DND-41 (cell line): ENCODE data around the gene ELMOD3.

Experiments
- ATAC-seq: fragments of 200-7000 bp; cut with Tn5 transposase; 3 replicates; pipeline ENCODE4 v1.9.1; 2021; ENCODE audit warnings: low read depth; ENCODE audit not compliant: insufficient read depth
- DNase-seq: peaks from one replicate; pipeline ENCODE4 v3.0.0-alpha.2; 2020
- H2AFZ ChIP-seq: 2 replicates; pipeline ENCODE4 v1.6.0; 2012; ENCODE audit warnings: low read depth, low read length
- H3K27ac ChIP-seq: 2 replicates; pipeline ENCODE4 v1.5.1; 2012; ENCODE audit warnings: low read length, inconsistent platforms
- H3K27me3 ChIP-seq: fragments of 200-600 bp; sonication (generic); 2 replicates; pipeline ENCODE4 v1.6.0; 2012; ENCODE audit warnings: low read length, mild to moderate bottlenecking, inconsistent platforms; ENCODE audit not compliant: insufficient read depth, poor library complexity
- H3K36me3 ChIP-seq: 2 replicates; pipeline ENCODE4 v1.5.1; 2012; ENCODE audit warnings: low read length, inconsistent platforms; ENCODE audit not compliant: insufficient read depth
- H3K4me1 ChIP-seq: 2 replicates; pipeline ENCODE4 v1.5.1; 2012; ENCODE audit warnings: mild to moderate bottlenecking, low read length; ENCODE audit not compliant: insufficient read depth
- H3K4me2 ChIP-seq: 2 replicates; pipeline ENCODE4 v1.6.0; 2012; ENCODE audit warnings: mild to moderate bottlenecking, moderate library complexity, low read length, inconsistent platforms; ENCODE audit not compliant: insufficient read depth
- H3K4me3 ChIP-seq, 2 experiments: fragments of 200-600 bp in 1 of 2; shearing (Covaris generic) in 1 of 2; 2 replicates each; pipeline ENCODE4 v1.5.1; 2012 to 2016; ENCODE audit warnings: inconsistent platforms in 2 of 2, low read length in 2 of 2, mild to moderate bottlenecking in 2 of 2, low read depth in 1 of 2, moderate library complexity in 1 of 2
- H3K79me2 ChIP-seq: 2 replicates; pipeline ENCODE4 v1.6.0; 2012; ENCODE audit warnings: low read length, inconsistent platforms; ENCODE audit not compliant: insufficient read depth
- H3K9ac ChIP-seq: 2 replicates; pipeline ENCODE4 v1.6.0; 2012; ENCODE audit warnings: low read depth, mild to moderate bottlenecking, inconsistent platforms, low read length, moderate library complexity
- H3K9me3 ChIP-seq: 2 replicates; pipeline ENCODE4 v1.5.1; 2012; ENCODE audit warnings: low read length, moderate library complexity, mild to moderate bottlenecking, inconsistent platforms; ENCODE audit not compliant: insufficient read depth, severe bottlenecking
- H4K20me1 ChIP-seq: 2 replicates; pipeline ENCODE4 v1.6.0; 2012; ENCODE audit warnings: low read length; ENCODE audit not compliant: insufficient read depth
- EZH2 ChIP-seq: IDR thresholded peaks from 3 replicates; pipeline ENCODE4 v1.6.1; 2012; ENCODE audit warnings: borderline replicate concordance, low read depth, mild to moderate bottlenecking, moderate library complexity, low read length, inconsistent platforms; ENCODE audit not compliant: severe bottlenecking
- TF ChIP-seq, protein P1 (sequence below): IDR thresholded peaks from 2 replicates; pipeline ENCODE4 v1.5.1; 2012; ENCODE audit warnings: borderline replicate concordance, low read length, moderate library complexity, mild to moderate bottlenecking; ENCODE audit not compliant: poor library complexity, severe bottlenecking; ENCODE audit errors: extremely low read depth

The ELMOD3 gene

DNA sequence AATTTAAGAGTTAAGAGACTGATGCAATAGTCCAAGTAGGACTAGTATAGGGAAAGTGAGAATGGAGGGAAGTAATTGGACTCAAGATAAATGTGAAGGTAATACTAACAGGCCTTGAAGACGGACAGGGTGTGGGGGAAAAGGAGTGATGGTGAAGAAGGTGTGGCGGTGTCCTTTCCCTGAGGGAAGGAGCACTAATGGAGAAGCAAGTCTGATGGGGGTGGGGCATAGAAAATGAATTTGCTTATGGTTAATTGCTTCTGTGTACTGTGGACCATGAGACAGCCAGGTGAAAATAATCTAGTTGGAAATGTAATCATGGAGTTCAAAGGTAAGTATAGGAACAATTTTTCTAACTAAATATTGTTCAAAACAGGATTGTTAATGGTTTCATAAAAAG lies 19.6 kb upstream of the ELMOD3 start:
- Histone ChIP-seq H3K9me3 (no peaks in the 10 kb centered on the region), H3K9ac (no peak overlapping the region), H2AFZ (no peak overlapping the region), H3K79me2 (no peaks in the 10 kb centered on the region), H3K36me3 (no peaks in the 10 kb centered on the region), H3K4me1 (no peaks in the 10 kb centered on the region), H3K4me3 (no peak overlapping the region), H4K20me1 (no peaks in the 10 kb centered on the region), H3K4me2 (no peak overlapping the region), H3K27me3 (no peaks in the 10 kb centered on the region), H3K27ac (no peak overlapping the region)
- no peak for DNase-seq
- no peak for TF ChIP-seq EZH2
- TF ChIP-seq, protein P1, sequence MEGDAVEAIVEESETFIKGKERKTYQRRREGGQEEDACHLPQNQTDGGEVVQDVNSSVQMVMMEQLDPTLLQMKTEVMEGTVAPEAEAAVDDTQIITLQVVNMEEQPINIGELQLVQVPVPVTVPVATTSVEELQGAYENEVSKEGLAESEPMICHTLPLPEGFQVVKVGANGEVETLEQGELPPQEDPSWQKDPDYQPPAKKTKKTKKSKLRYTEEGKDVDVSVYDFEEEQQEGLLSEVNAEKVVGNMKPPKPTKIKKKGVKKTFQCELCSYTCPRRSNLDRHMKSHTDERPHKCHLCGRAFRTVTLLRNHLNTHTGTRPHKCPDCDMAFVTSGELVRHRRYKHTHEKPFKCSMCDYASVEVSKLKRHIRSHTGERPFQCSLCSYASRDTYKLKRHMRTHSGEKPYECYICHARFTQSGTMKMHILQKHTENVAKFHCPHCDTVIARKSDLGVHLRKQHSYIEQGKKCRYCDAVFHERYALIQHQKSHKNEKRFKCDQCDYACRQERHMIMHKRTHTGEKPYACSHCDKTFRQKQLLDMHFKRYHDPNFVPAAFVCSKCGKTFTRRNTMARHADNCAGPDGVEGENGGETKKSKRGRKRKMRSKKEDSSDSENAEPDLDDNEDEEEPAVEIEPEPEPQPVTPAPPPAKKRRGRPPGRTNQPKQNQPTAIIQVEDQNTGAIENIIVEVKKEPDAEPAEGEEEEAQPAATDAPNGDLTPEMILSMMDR, result no peak
- no peak for ATAC-seq

DNA sequence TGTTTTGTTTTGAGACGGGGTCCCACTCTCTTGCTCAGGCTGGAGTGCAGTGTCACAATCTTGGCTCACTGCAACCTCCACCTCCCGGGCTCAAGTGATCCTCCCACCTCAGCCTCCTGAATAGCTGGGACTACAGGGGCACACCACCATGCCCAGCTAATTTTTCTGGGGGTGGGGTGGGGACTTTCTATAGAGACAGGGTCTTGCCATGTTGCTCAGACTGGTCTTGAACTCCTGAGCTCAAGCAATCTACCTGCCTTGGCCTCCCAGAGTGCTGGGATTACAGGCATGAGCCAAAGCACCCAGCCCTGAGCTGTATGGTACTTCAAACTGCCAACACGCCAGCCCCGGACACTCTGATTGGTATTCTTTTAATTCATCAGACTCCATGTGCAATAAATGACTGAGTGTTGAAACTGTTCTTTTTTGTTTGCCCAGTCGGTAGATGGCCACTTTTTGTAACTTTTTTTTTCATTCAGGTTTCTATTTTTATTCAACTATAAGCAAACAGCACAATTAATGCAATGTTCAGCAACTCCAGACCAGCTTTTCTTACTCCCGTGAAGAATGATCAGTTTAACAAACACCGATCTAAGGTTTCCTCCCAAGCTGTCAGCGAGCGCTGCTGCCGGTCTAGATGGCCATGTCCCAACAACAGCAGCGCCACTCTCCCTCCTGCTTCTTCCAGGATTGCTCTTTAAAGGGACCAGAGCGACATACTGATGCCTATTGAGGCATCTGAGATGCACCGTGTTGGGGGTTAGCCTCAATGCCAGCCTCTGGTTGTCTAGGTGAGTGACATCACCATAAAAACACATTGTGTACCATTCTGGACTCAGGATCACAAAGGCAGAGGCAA lies 14.3 kb upstream of the ELMOD3 start:
- DNase-seq (no peak), ATAC-seq (no peak)
- Histone ChIP-seq H3K9me3 (no peaks in the 10 kb centered on the region), H4K20me1 (no peaks in the 10 kb centered on the region), H3K36me3 (peaks cover 17% of the 10 kb centered on the region), H3K4me2 (no peak overlapping the region), H3K4me3 (no peak overlapping the region), H3K4me1 (no peaks in the 10 kb centered on the region), H3K27ac (no peak overlapping the region), H3K27me3 (no peaks in the 10 kb centered on the region), H2AFZ (no peak overlapping the region), H3K79me2 (no peaks in the 10 kb centered on the region), H3K9ac (no peak overlapping the region)
- no peak for TF ChIP-seq EZH2
- TF ChIP-seq, protein P1, result no peak

DNA sequence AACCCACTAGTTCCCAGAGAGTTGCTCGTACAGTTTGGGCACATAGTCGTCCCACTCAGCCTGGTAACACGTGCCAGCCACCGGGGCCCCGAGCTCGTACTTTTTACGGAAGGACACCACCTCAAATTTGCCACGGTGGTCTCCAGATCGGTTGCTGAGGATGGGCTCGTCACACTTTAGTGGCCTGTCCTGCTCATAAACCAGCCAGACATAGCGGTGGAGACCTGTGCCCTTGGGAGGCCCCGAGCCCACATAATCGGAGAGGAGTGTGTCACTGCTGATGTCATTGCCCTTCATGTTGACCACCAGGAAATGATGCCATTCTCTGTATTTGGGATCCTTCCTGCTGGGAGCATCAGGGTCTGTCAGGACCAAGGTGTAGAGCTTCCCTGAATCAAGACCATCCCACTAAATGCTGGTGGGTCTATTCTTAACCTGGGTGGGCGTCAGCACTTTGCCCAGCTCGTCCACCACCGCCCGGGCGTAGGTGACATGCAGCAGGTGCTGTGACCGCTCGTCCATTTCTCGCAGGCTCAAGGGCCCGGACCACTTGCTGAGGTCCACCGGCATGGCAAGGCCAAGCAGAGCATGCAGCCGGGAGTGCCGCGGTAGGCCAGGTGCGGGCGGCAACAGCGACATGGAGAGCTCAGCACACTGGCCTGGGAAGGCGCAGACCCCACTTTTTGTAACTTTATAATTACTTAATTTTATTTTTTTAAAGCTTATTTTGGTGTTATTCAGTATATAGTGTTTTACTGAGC lies 13.1 kb upstream of the ELMOD3 start:
- no peak for TF ChIP-seq EZH2
- TF ChIP-seq, protein P1, result no peak
- DNase-seq (no peak), ATAC-seq (no peak)
- H3K27me3 ChIP-seq, result no peaks in the 10 kb centered on the region
- H3K4me3 ChIP-seq, result no peak overlapping the region
- peaks cover 28% of the 10 kb centered on the region for H3K36me3 ChIP-seq
- H3K27ac ChIP-seq, result no peak overlapping the region
- H3K79me2 ChIP-seq, result no peaks in the 10 kb centered on the region
- H3K9ac ChIP-seq, result no peak overlapping the region
- H3K4me1 ChIP-seq, result no peaks in the 10 kb centered on the region
- no peaks in the 10 kb centered on the region for H4K20me1 ChIP-seq
- H2AFZ ChIP-seq, result no peak overlapping the region
- H3K4me2 ChIP-seq, result no peak overlapping the region
- H3K9me3 ChIP-seq, result no peaks in the 10 kb centered on the region
